A549 (cell line): ENCODE data around the gene CHRNA4. TPM values are rescaled to one million over a fixed set of nuclear protein-coding genes. Genes with fewer than 3 reads are reported as not detected.

ENCODE experiments used
- ATAC-seq, 2 experiments: fragments of 200-7000 bp in 1 of 2; fragments of >200 bp in 1 of 2; cut with Nextera tagmentation in 1 of 2; cut with Tn5 transposase in 1 of 2; 3 replicates each; pipeline versions ENCODE4 v1.8.0 to v1.9.1; 2018 to 2020; ENCODE audit warnings: mild to moderate bottlenecking in 1 of 2, moderate library complexity in 1 of 2
- CTCF ChIA-PET: fragments of 300-600 bp; sonication (Branson Sonifier 250); formaldehyde crosslinking; extraction: SDS; loops from one replicate; lab custom pipeline; 2021; ENCODE audit warnings: antibody characterized with exemption, inconsistent platforms; lab: Yijun Ruan, JAX
- POLR2A ChIA-PET: fragments of 350-600 bp; formaldehyde crosslinking; extraction: SDS; loops from one replicate; lab custom pipeline; 2021; ENCODE audit warnings: antibody characterized with exemption, inconsistent platforms; lab: Yijun Ruan, JAX
- DNase-seq, 2 experiments: peaks; one replicate each; pipeline versions ENCODE4 v3.0.0 to v3.0.0-alpha.2; 2011 to 2016; ENCODE audit warnings: low read depth in 1 of 2, low spot score in 1 of 2
- FAIRE-seq: peaks from 2 replicates; lab custom pipeline; 2011; peaks lifted over from hg19 to GRCh38; lab: Jason Lieb, UNC
- H3K27ac ChIP-seq, 2 experiments: fragments of >200 bp; sonication (Bioruptor Twin); formaldehyde crosslinking; 3 replicates each; pipeline ENCODE4 v1.5.1; 2016 to 2017
- H3K4me1 ChIP-seq: fragments of >200 bp; sonication (Bioruptor Twin); formaldehyde crosslinking; 3 replicates; pipeline ENCODE4 v1.6.1; 2016
- H3K4me2 ChIP-seq: fragments of >200 bp; sonication (Bioruptor Twin); formaldehyde crosslinking; 3 replicates; pipeline ENCODE4 v1.6.1; 2016
- H3K4me3 ChIP-seq: fragments of >200 bp; sonication (Bioruptor Twin); formaldehyde crosslinking; 3 replicates; pipeline ENCODE4 v1.5.1; 2016
- H3K9me3 ChIP-seq: fragments of >200 bp; sonication (Bioruptor Twin); formaldehyde crosslinking; 3 replicates; pipeline ENCODE4 v1.6.1; 2016
- CTCF ChIP-seq: fragments of >200 bp; sonication (Bioruptor Twin); formaldehyde crosslinking; IDR thresholded peaks from 3 replicates; pipeline ENCODE4 v1.5.1; 2016
- ELK1 ChIP-seq: fragments of 150-350 bp; IDR thresholded peaks from 2 replicates; pipeline ENCODE4 v1.6.1; 2014; ENCODE audit warnings: low read depth, mild to moderate bottlenecking, low read length
- HEYL ChIP-seq: fragments of 250-450 bp; sonication (Bioruptor Pico); IDR thresholded peaks from 2 replicates; pipeline ENCODE4 v1.8.0; 2021; ENCODE audit warnings: mild to moderate bottlenecking, moderate library complexity
- JUNB ChIP-seq: fragments of >200 bp; sonication (Bioruptor Twin); formaldehyde crosslinking; IDR thresholded peaks from 2 replicates; pipeline ENCODE4 v1.6.1; 2016
- NFE2L2 ChIP-seq: fragments of 150-350 bp; conservative IDR thresholded peaks from 2 replicates; pipeline ENCODE4 v1.6.1; 2014; ENCODE audit warnings: low read length
- NPAS2 ChIP-seq: fragments of 250-450 bp; sonication (Bioruptor Pico); IDR thresholded peaks from 2 replicates; pipeline ENCODE4 v1.8.0; 2022; ENCODE audit warnings: mild to moderate bottlenecking, moderate library complexity, borderline replicate concordance
- NR3C1 ChIP-seq: fragments of >200 bp; sonication (Bioruptor Twin); formaldehyde crosslinking; IDR thresholded peaks from 3 replicates; pipeline ENCODE4 v1.6.1; 2017
- RAD21 ChIP-seq, 2 experiments: fragments of >200 bp in 1 of 2; sonication (Bioruptor Twin) in 1 of 2; formaldehyde crosslinking in 1 of 2; IDR thresholded peaks in 1 of 2; conservative IDR thresholded peaks in 1 of 2; 2 replicates in 1 of 2; 3 replicates in 1 of 2; pipeline ENCODE4 v1.6.1; 2012 to 2018; ENCODE audit warnings: inconsistent platforms in 1 of 2
- RARB ChIP-seq: fragments of 250-450 bp; sonication (Bioruptor Pico); IDR thresholded peaks from 2 replicates; pipeline ENCODE4 v1.8.0; 2021; ENCODE audit warnings: mild to moderate bottlenecking, moderate library complexity
- RNF2 ChIP-seq: fragments of 200-600 bp; sonication (generic); IDR thresholded peaks from 2 replicates; pipeline ENCODE4 v1.6.1; 2016; ENCODE audit warnings: low read depth, mild to moderate bottlenecking, antibody characterized with exemption, moderate library complexity, borderline replicate concordance
- TFCP2L1 ChIP-seq: fragments of 250-450 bp; sonication (Bioruptor Pico); IDR thresholded peaks from 2 replicates; pipeline ENCODE4 v1.5.0; 2021; ENCODE audit warnings: mild to moderate bottlenecking
- ZNF302 ChIP-seq: fragments of 250-450 bp; sonication (Bioruptor Pico); IDR thresholded peaks from 2 replicates; pipeline ENCODE4 v1.9.0; 2021; ENCODE audit warnings: inconsistent platforms, mild to moderate bottlenecking, moderate library complexity
- WGBS: methylation state at CpG from one replicate; pipeline ENCODE4 v1.1.6; 2017; ENCODE audit errors: missing lambda C conversion rate; 5-methylcytosine and 5-hydroxymethylcytosine counted together
- polyA plus RNA-seq, 4 experiments: library from polyadenylated mRNA; depleted of rRNA in 3 of 4; stranded (reverse); fragments of >200 nt; fragmentation: RNase III in 1 of 4; extraction: RNeasy Plus Mini Kit Qiagen cat#74134 plus additional on column Dnase treatment in 1 of 4; gene quantifications; 2 replicates in 3 of 4; 3 replicates in 1 of 4; pipeline ENCODE4 v1.2.3, GENCODE V29; 2011 to 2017
- TF ChIP-seq, protein P1 (sequence below): fragments of >200 bp; sonication (Bioruptor Twin); formaldehyde crosslinking; IDR thresholded peaks from 2 replicates; pipeline ENCODE4 v1.6.1; 2016
- TF ChIP-seq, protein P2 (sequence below): fragments of >200 bp; sonication (Bioruptor Twin); formaldehyde crosslinking; IDR thresholded peaks from 3 replicates; pipeline ENCODE4 v1.6.1; 2016

The CHRNA4 gene
- polyA plus RNA-seq, 2 of the 4 experiments (the other 2 are of a cell fraction) = 0.03 to 0.23 TPM

GRCh38 chr20:63369724-63370617, 8.8 kb upstream of the CHRNA4 start:
- TF ChIP-seq, protein P1, sequence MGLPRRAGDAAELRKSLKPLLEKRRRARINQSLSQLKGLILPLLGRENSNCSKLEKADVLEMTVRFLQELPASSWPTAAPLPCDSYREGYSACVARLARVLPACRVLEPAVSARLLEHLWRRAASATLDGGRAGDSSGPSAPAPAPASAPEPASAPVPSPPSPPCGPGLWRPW = no peak
- TF ChIP-seq RARB (CRISPR knock-in tag) (no peak), NFE2L2 (no peak), JUNB (no peak), ZNF302 (CRISPR knock-in tag) (no peak), HEYL (CRISPR knock-in tag) (no peak)
- H3K4me3 ChIP-seq = no peak overlapping the region
- CTCF ChIA-PET = interaction anchor here (1.2 to 5.5 kb wide), 3 partner anchors 12 to 147 kb away, joined by 3 to 30 read pairs (median 3); no protein-coding TSS in a partner anchor
- ATAC-seq (no peak), DNase-seq (no peak), FAIRE-seq (no peak)
- H3K4me1 ChIP-seq = no peaks in the 10 kb centered on the region
- no peak overlapping the region for H3K4me2 ChIP-seq
- no peak overlapping the region for H3K27ac ChIP-seq
- no peaks in the 10 kb centered on the region for H3K9me3 ChIP-seq
- 25% methylated on average over 13 of the region's 24 CpGs for WGBS
- POLR2A ChIA-PET = no interaction called here

- FAIRE-seq (no peak), DNase-seq (no peak), ATAC-seq (no peak)
- WGBS = 49% methylated on average over 10 of the region's 10 CpGs
- H3K4me2 ChIP-seq = no peak overlapping the region
- CTCF ChIA-PET = interaction anchor here (1.0 to 5.5 kb wide), 2 partner anchors 13 to 59 kb away, joined by 3 to 30 read pairs; no protein-coding TSS in a partner anchor
- no peaks in the 10 kb centered on the region for H3K9me3 ChIP-seq
- H3K27ac ChIP-seq = no peak overlapping the region
- POLR2A ChIA-PET = no interaction called here
- no peaks in the 10 kb centered on the region for H3K4me1 ChIP-seq
- H3K4me3 ChIP-seq = no peak overlapping the region
- TF ChIP-seq NR3C1 (no peak), RAD21 (conservative IDR thresholded peaks at IDR 0.05 in 1 of 2, IDR thresholded peaks at IDR 0.05 in 1 of 2) (no peak), CTCF (no peak), ELK1 (no peak)
Observed at GRCh38 chr20:63369024-63369530, 7.9 kb upstream of the CHRNA4 start.

- ATAC-seq = no peak
- CTCF ChIA-PET = interaction anchor here (1.0 to 5.5 kb wide), 3 partner anchors 10 to 58 kb away, joined by 3 to 30 read pairs (median 7); no protein-coding TSS in a partner anchor
- Histone ChIP-seq H3K4me3 (no peak overlapping the region), H3K27ac (no peak overlapping the region), H3K9me3 (no peaks in the 10 kb centered on the region), H3K4me1 (no peaks in the 10 kb centered on the region), H3K4me2 (no peak overlapping the region)
- DNase-seq = no peak
- POLR2A ChIA-PET = no interaction called here
- 29% methylated on average over 4 of the region's 8 CpGs for WGBS
- no peak for FAIRE-seq
- no peak for TF ChIP-seq TFCP2L1 (CRISPR knock-in tag)
Observed at GRCh38 chr20:63368151-63368550, 7.0 kb upstream of the CHRNA4 start.

- Histone ChIP-seq H3K4me2 (no peak overlapping the region), H3K27ac (no peak overlapping the region)
- no peak for ATAC-seq
- CTCF ChIA-PET = interaction anchor here (1.0 to 5.5 kb wide), 3 partner anchors 10 to 57 kb away, joined by 3 to 30 read pairs (median 7); no protein-coding TSS in a partner anchor
- no peak for FAIRE-seq
- TF ChIP-seq ZNF302 (CRISPR knock-in tag) (no peak), RNF2 (no peak), NPAS2 (CRISPR knock-in tag) (no peak)
- TF ChIP-seq, protein P2, sequence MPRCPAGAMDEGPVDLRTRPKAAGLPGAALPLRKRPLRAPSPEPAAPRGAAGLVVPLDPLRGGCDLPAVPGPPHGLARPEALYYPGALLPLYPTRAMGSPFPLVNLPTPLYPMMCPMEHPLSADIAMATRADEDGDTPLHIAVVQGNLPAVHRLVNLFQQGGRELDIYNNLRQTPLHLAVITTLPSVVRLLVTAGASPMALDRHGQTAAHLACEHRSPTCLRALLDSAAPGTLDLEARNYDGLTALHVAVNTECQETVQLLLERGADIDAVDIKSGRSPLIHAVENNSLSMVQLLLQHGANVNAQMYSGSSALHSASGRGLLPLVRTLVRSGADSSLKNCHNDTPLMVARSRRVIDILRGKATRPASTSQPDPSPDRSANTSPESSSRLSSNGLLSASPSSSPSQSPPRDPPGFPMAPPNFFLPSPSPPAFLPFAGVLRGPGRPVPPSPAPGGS = no peak
- TF ChIP-seq, all 56 proteins: peak for 0
- no peak for DNase-seq
- POLR2A ChIA-PET = no interaction called here
- Histone ChIP-seq H3K9me3 (no peaks in the 10 kb centered on the region), H3K4me3 (no peak overlapping the region), H3K4me1 (no peaks in the 10 kb centered on the region)
- 61% methylated on average over 9 of the region's 24 CpGs for WGBS
Observed at GRCh38 chr20:63367446-63368055, 6.4 kb upstream of the CHRNA4 start.
